Uterus (tissue), 2 donors: ENCODE data around the gene PTPRN2.

Source experiments
- POLR2A ChIP-seq, 2 donors: fragments of 450-650 bp; IDR thresholded peaks; one replicate each; pipeline ENCODE4 v1.6.1; 2016; ENCODE audit warnings: antibody characterized with exemption in 2 of 2, mild to moderate bottlenecking in 1 of 2, moderate library complexity in 1 of 2
- TF ChIP-seq, protein P1 (sequence below), 4 experiments: fragments of 200-600 bp in 2 of 4; fragments of 450-650 bp in 2 of 4; sonication (generic) in 2 of 4; IDR thresholded peaks; one replicate each; pipeline ENCODE4 v1.5.1; 2016 to 2019; ENCODE audit warnings: antibody characterized with exemption in 4 of 4, mild to moderate bottlenecking in 2 of 4, moderate library complexity in 1 of 4

DNA sequence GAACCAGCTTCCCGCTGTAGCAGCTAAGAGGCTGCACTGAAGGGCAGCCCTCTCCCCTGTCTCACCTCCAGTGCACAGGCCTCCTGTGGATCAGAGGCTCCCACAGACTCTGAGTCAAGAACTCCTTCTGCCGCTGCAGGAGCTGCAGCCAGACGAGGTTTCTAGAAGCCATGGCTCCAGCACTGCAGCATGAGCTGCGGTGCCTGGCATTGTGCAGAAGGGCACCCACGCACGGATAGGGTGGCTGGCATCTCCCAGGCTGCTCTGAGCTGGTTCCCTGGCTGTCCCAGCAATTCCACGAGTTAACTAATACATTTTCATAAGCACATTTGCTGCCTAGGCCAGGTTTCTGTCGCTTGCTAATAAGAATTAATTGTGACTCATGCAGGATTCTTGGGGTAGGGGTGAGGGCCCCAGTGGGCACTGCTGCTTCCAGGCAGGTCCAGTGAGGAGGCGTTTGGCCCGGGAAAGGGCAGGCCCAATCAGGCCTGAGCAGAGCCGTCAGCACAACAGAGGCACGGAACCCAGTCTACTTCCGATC lies 656.6 kb downstream of the PTPRN2 start:
- TF ChIP-seq, protein P1, sequence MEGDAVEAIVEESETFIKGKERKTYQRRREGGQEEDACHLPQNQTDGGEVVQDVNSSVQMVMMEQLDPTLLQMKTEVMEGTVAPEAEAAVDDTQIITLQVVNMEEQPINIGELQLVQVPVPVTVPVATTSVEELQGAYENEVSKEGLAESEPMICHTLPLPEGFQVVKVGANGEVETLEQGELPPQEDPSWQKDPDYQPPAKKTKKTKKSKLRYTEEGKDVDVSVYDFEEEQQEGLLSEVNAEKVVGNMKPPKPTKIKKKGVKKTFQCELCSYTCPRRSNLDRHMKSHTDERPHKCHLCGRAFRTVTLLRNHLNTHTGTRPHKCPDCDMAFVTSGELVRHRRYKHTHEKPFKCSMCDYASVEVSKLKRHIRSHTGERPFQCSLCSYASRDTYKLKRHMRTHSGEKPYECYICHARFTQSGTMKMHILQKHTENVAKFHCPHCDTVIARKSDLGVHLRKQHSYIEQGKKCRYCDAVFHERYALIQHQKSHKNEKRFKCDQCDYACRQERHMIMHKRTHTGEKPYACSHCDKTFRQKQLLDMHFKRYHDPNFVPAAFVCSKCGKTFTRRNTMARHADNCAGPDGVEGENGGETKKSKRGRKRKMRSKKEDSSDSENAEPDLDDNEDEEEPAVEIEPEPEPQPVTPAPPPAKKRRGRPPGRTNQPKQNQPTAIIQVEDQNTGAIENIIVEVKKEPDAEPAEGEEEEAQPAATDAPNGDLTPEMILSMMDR (IDR thresholded peaks at IDR 0.05) = no peak
- no peak for TF ChIP-seq POLR2A (IDR thresholded peaks at IDR 0.05)
